SU-DHL-6 (cell line): ENCODE data around the gene C3orf62.

Source experiments
- EZH2phosphoT487 ChIP-seq: fragments of 200-600 bp; sonication (generic), shearing (Covaris generic); conservative IDR thresholded peaks from 2 replicates; pipeline ENCODE4 v1.6.1; 2018; ENCODE audit warnings: mild to moderate bottlenecking, antibody characterized with exemption, low read length, moderate library complexity, mixed read lengths
- TF ChIP-seq, protein P1 (sequence below): fragments of 200-600 bp; sonication (generic); IDR thresholded peaks from one replicate; pipeline ENCODE4 v1.5.1; 2017; ENCODE audit warnings: antibody characterized with exemption, mild to moderate bottlenecking, low read length, moderate library complexity; ENCODE audit not compliant: insufficient read depth, poor library complexity, severe bottlenecking

GRCh38 chr3:49248840-49249227 lies 28.2 kb downstream of the C3orf62 start:
- no peak for TF ChIP-seq EZH2phosphoT487
- TF ChIP-seq, protein P1, sequence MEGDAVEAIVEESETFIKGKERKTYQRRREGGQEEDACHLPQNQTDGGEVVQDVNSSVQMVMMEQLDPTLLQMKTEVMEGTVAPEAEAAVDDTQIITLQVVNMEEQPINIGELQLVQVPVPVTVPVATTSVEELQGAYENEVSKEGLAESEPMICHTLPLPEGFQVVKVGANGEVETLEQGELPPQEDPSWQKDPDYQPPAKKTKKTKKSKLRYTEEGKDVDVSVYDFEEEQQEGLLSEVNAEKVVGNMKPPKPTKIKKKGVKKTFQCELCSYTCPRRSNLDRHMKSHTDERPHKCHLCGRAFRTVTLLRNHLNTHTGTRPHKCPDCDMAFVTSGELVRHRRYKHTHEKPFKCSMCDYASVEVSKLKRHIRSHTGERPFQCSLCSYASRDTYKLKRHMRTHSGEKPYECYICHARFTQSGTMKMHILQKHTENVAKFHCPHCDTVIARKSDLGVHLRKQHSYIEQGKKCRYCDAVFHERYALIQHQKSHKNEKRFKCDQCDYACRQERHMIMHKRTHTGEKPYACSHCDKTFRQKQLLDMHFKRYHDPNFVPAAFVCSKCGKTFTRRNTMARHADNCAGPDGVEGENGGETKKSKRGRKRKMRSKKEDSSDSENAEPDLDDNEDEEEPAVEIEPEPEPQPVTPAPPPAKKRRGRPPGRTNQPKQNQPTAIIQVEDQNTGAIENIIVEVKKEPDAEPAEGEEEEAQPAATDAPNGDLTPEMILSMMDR, result no peak
